Mucosa of stomach (tissue), 1 donor: Measurements from ENCODE around the gene AKR1C3.
"Not testable (repeated sequence)": the region's sequence is repeated elsewhere in the genome, so short reads cannot be mapped to it uniquely, and the experiment has no call there.

Experiments used
- H3K27me3 ChIP-seq: one replicate; pipeline ENCODE4 v1.7.0; 2013; ENCODE audit warnings: mild to moderate bottlenecking, low read length; ENCODE audit not compliant: control insufficient read depth, insufficient read depth
- H3K36me3 ChIP-seq: one replicate; pipeline ENCODE4 v1.7.0; 2013; ENCODE audit warnings: low read length; ENCODE audit not compliant: control insufficient read depth, insufficient read depth
- H3K4me1 ChIP-seq: one replicate; pipeline ENCODE4 v1.7.0; 2013; ENCODE audit warnings: mild to moderate bottlenecking, low read length; ENCODE audit not compliant: control insufficient read depth, insufficient read depth
- H3K4me3 ChIP-seq: one replicate; pipeline ENCODE4 v1.7.0; 2013; ENCODE audit warnings: low read length
- H3K9ac ChIP-seq: one replicate; pipeline ENCODE4 v1.7.0; 2013; ENCODE audit warnings: mild to moderate bottlenecking, low read length, moderate library complexity
- H3K9me3 ChIP-seq: one replicate; pipeline ENCODE4 v1.7.0; 2013; ENCODE audit warnings: mild to moderate bottlenecking, low read length, moderate library complexity; ENCODE audit not compliant: control insufficient read depth
- donor health status: Pancreatic carcinoma.

AKR1C3 gene

GRCh38 chr10:5092375-5092774 is 1.8 kb upstream of the AKR1C3 start:
- H3K9ac ChIP-seq: no peak overlapping the region
- H3K9me3 ChIP-seq: no peaks in the 10 kb centered on the region
- peaks cover 4% of the 10 kb centered on the region for H3K4me1 ChIP-seq
- no peaks in the 10 kb centered on the region for H3K36me3 ChIP-seq
- H3K4me3 ChIP-seq: no peak overlapping the region
- H3K27me3 ChIP-seq: no peaks in the 10 kb centered on the region

GRCh38 chr10:5092848-5093790 is 1.1 kb upstream of the AKR1C3 start:
- H3K36me3 ChIP-seq: no peaks in the 10 kb centered on the region
- no peak overlapping the region for H3K9ac ChIP-seq
- H3K4me3 ChIP-seq: no peak overlapping the region
- no peaks in the 10 kb centered on the region for H3K27me3 ChIP-seq
- H3K4me1 ChIP-seq: peaks cover 4% of the 10 kb centered on the region
- no peaks in the 10 kb centered on the region for H3K9me3 ChIP-seq

- Histone ChIP-seq H3K27me3 (no peaks in the 10 kb centered on the region), H3K9ac (peak overlapping the region; percentile 73), H3K4me3 (no peak overlapping the region), H3K36me3 (peaks cover 8% of the 10 kb centered on the region), H3K4me1 (peaks cover 15% of the 10 kb centered on the region), H3K9me3 (no peaks in the 10 kb centered on the region)
Observed at GRCh38 chr10:5095687-5096086, 1.5 kb downstream of the AKR1C3 start.

- Histone ChIP-seq H3K27me3 (no peaks in the 10 kb centered on the region), H3K4me1 (peaks cover 15% of the 10 kb centered on the region), H3K4me3 (no peak overlapping the region), H3K9me3 (no peaks in the 10 kb centered on the region), H3K36me3 (peaks cover 8% of the 10 kb centered on the region), H3K9ac (peak overlapping the region; percentile 73)
Observed at GRCh38 chr10:5096108-5096507, 1.9 kb downstream of the AKR1C3 start.

GRCh38 chr10:5102479-5102878 is 8.3 kb downstream of the AKR1C3 start:
- H3K27me3 ChIP-seq, H3K9me3 ChIP-seq, H3K4me3 ChIP-seq, H3K9ac ChIP-seq: not testable (repeated sequence)
- H3K4me1 ChIP-seq: peaks cover 11% of the 10 kb centered on the region
- H3K36me3 ChIP-seq: peaks cover 18% of the 10 kb centered on the region

- Histone ChIP-seq H3K4me1 (peaks cover 9% of the 10 kb centered on the region), H3K27me3 (no peaks in the 10 kb centered on the region), H3K36me3 (peaks cover 15% of the 10 kb centered on the region), H3K9ac (no peak overlapping the region), H3K9me3 (no peaks in the 10 kb centered on the region), H3K4me3 (no peak overlapping the region)
Observed at GRCh38 chr10:5103481-5103880, 9.3 kb downstream of the AKR1C3 start.

- Histone ChIP-seq H3K36me3 (peaks cover 10% of the 10 kb centered on the region), H3K9me3 (no peaks in the 10 kb centered on the region), H3K27me3 (no peaks in the 10 kb centered on the region)
Observed at GRCh38 chr10:5105626-5106025, 11.4 kb downstream of the AKR1C3 start.

GRCh38 chr10:5106553-5106952 is 12.3 kb downstream of the AKR1C3 start:
- peaks cover 10% of the 10 kb centered on the region for H3K36me3 ChIP-seq

More at GRCh38 chr10:5105626-5106025, 11.4 kb downstream of the AKR1C3 start:
- H3K4me1 ChIP-seq: no peaks in the 10 kb centered on the region
- no peak overlapping the region for H3K9ac ChIP-seq
- H3K4me3 ChIP-seq: no peak overlapping the region

GRCh38 chr10:5107860-5108526 is 13.8 kb downstream of the AKR1C3 start:
- H3K27me3 ChIP-seq: no peaks in the 10 kb centered on the region
- H3K9ac ChIP-seq: no peak overlapping the region
- no peak overlapping the region for H3K4me3 ChIP-seq
- H3K9me3 ChIP-seq: no peaks in the 10 kb centered on the region
- peaks cover 10% of the 10 kb centered on the region for H3K36me3 ChIP-seq
- no peaks in the 10 kb centered on the region for H3K4me1 ChIP-seq

More at GRCh38 chr10:5106553-5106952, 12.3 kb downstream of the AKR1C3 start:
- no peak overlapping the region for H3K9ac ChIP-seq
- H3K4me3 ChIP-seq: no peak overlapping the region
- no peaks in the 10 kb centered on the region for H3K27me3 ChIP-seq
- no peaks in the 10 kb centered on the region for H3K4me1 ChIP-seq
- H3K9me3 ChIP-seq: no peaks in the 10 kb centered on the region

GRCh38 chr10:5108658-5109416 is 14.6 kb downstream of the AKR1C3 start:
- Histone ChIP-seq H3K9ac (no peak overlapping the region), H3K4me3 (no peak overlapping the region), H3K36me3 (peaks cover 10% of the 10 kb centered on the region), H3K27me3 (no peaks in the 10 kb centered on the region), H3K9me3 (no peaks in the 10 kb centered on the region), H3K4me1 (no peaks in the 10 kb centered on the region)

GRCh38 chr10:5109861-5110260 is 15.6 kb downstream of the AKR1C3 start:
- not testable (repeated sequence) for H3K9ac ChIP-seq, H3K9me3 ChIP-seq, H3K36me3 ChIP-seq, H3K27me3 ChIP-seq, H3K4me1 ChIP-seq, H3K4me3 ChIP-seq

- peaks cover 7% of the 10 kb centered on the region for H3K4me1 ChIP-seq
- no peaks in the 10 kb centered on the region for H3K9me3 ChIP-seq
- H3K4me3 ChIP-seq: no peak overlapping the region
- H3K36me3 ChIP-seq: no peaks in the 10 kb centered on the region
- no peak overlapping the region for H3K9ac ChIP-seq
- no peaks in the 10 kb centered on the region for H3K27me3 ChIP-seq
Observed at GRCh38 chr10:5116621-5117020, 22.4 kb downstream of the AKR1C3 start.
